DLD1 (cell line): ENCODE data around the gene PGGHG.

ENCODE experiments used
- in situ Hi-C: cut with HindIII; loops from 2 replicates; pipeline ENCODE4 v1.10.0; 2017; ENCODE audit warnings: low sequenced_read_pairs

Gene PGGHG

GRCh38 chr11:344836-345578 is 56.1 kb downstream of the PGGHG start:
- in situ Hi-C loops = no loop called here
